Lung (tissue), 12 donors: ENCODE data around the gene CACNA1C. TPM values are rescaled to one million over a fixed set of nuclear protein-coding genes. Genes with fewer than 3 reads are reported as not detected.

Source experiments
- ATAC-seq: fragments of 200-7000 bp; cut with Tn5 transposase; one replicate; pipeline ENCODE4 v1.9.1; 2020; ENCODE audit warnings: moderate number of reproducible peaks; ENCODE audit not compliant: insufficient read depth, low FRiP score
- DNase-seq, 3 donors: peaks; one replicate each; pipeline ENCODE4 v3.0.0-alpha.2; 2013 to 2017
- H3K27ac ChIP-seq, 2 donors: one replicate each; pipeline ENCODE4 v1.5.1; 2013; ENCODE audit warnings: mild to moderate bottlenecking in 2 of 2, moderate library complexity in 2 of 2, control low read depth in 1 of 2, inconsistent platforms in 1 of 2, low read depth in 1 of 2, low read length in 1 of 2
- H3K27me3 ChIP-seq, 3 donors: one replicate each; pipeline ENCODE4 v1.5.1; 2013; ENCODE audit warnings: low read length in 2 of 3; ENCODE audit not compliant: control insufficient read depth in 3 of 3, insufficient read depth in 3 of 3
- H3K36me3 ChIP-seq, 4 donors: one replicate each; pipeline ENCODE4 v1.5.1; 2013; ENCODE audit warnings: low read length in 4 of 4, mild to moderate bottlenecking in 1 of 4, moderate library complexity in 1 of 4; ENCODE audit not compliant: control insufficient read depth in 4 of 4, insufficient read depth in 4 of 4
- H3K4me1 ChIP-seq, 5 donors: one replicate each; pipeline ENCODE4 v1.5.1; 2013; ENCODE audit warnings: low read length in 5 of 5, mild to moderate bottlenecking in 2 of 5, moderate library complexity in 1 of 5; ENCODE audit not compliant: control insufficient read depth in 5 of 5, insufficient read depth in 5 of 5
- H3K4me3 ChIP-seq: one replicate; pipeline ENCODE4 v1.5.1; 2013; ENCODE audit warnings: mild to moderate bottlenecking, control low read depth, moderate library complexity
- H3K9ac ChIP-seq, 2 donors: one replicate each; pipeline ENCODE4 v1.5.1; 2013; ENCODE audit warnings: low read length in 2 of 2, control low read depth in 1 of 2; ENCODE audit not compliant: insufficient read depth in 1 of 2
- H3K9me3 ChIP-seq, 4 donors: one replicate each; pipeline ENCODE4 v1.5.1; 2013; ENCODE audit warnings: low read length in 3 of 4, mild to moderate bottlenecking in 1 of 4, moderate library complexity in 1 of 4; ENCODE audit not compliant: control insufficient read depth in 4 of 4, insufficient read depth in 3 of 4
- WGBS, 2 donors: extraction: QIAGEN DNeasy Blood & Tissue Kit; methylation state at CpG; one replicate each; pipeline ENCODE4 v1.1.7; 2013; 5-methylcytosine and 5-hydroxymethylcytosine counted together
- polyA plus RNA-seq, 2 donors: library from polyadenylated mRNA; stranded (reverse); fragments of 200-250 nt; gene quantifications; one replicate each; pipeline ENCODE4 v1.2.1, GENCODE V29; 2013
- total RNA-seq, 2 donors: library from RNA; depleted of rRNA in 1 of 2; stranded (reverse); fragments of >200 nt in 1 of 2; gene quantifications; one replicate each; pipeline ENCODE4 v1.2.1, GENCODE V29; 2014 to 2021
- TF ChIP-seq, protein P1 (sequence below): IDR thresholded peaks from 2 replicates; pipeline ENCODE4 v1.5.1; 2012; ENCODE audit warnings: mild to moderate bottlenecking; ENCODE audit errors: control extremely low read depth, extremely low read depth
- donor health status: control.
- donor health status: control.
- donor health status: Bipolar disorder and iron deficiency.
- donor health status: healthy.
- donor health status: DM: yes; HTN: yes; CAD: no.

The CACNA1C gene
- total and polyA plus RNA-seq, 4 donors: 3.2 to 17.5 (median 7.5) TPM

DNA sequence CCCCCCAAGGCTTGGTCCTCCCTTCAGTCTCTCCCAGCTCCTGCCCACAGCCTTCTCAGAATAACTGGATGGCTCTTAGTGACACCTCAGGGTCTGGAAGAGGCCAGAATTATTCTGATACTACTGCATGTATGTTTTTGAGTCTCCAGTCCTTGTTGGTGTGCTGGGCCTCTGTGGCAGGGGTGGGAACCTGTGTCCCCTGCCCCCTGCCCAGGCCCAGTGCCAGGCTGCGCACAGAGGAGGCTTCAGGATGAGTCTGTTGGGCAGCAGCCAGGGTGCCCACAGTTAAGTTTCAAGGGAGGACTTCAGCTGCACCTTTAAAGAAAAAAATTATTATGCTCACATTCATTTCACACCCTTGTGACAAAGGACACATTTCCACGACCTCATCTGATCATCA, 348.3 kb downstream of the CACNA1C start:
- no peaks in the 10 kb centered on the region for H3K27me3 ChIP-seq
- TF ChIP-seq, protein P1, sequence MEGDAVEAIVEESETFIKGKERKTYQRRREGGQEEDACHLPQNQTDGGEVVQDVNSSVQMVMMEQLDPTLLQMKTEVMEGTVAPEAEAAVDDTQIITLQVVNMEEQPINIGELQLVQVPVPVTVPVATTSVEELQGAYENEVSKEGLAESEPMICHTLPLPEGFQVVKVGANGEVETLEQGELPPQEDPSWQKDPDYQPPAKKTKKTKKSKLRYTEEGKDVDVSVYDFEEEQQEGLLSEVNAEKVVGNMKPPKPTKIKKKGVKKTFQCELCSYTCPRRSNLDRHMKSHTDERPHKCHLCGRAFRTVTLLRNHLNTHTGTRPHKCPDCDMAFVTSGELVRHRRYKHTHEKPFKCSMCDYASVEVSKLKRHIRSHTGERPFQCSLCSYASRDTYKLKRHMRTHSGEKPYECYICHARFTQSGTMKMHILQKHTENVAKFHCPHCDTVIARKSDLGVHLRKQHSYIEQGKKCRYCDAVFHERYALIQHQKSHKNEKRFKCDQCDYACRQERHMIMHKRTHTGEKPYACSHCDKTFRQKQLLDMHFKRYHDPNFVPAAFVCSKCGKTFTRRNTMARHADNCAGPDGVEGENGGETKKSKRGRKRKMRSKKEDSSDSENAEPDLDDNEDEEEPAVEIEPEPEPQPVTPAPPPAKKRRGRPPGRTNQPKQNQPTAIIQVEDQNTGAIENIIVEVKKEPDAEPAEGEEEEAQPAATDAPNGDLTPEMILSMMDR: no peak
- no peak overlapping the region for H3K9ac ChIP-seq
- no peak overlapping the region for H3K27ac ChIP-seq
- peaks cover 0 to 3% (median 0%) of the 10 kb centered on the region in 4 donors for H3K9me3 ChIP-seq
- 81 to 82% methylated on average over 2 of the region's 2 CpGs for WGBS, 2 donors
- H3K4me1 ChIP-seq: peaks cover 4 to 34% (median 11%) of the 10 kb centered on the region in 5 donors
- no peak for ATAC-seq
- no peak overlapping the region for H3K4me3 ChIP-seq
- no peaks in the 10 kb centered on the region for H3K36me3 ChIP-seq
- DNase-seq: no peak

DNA sequence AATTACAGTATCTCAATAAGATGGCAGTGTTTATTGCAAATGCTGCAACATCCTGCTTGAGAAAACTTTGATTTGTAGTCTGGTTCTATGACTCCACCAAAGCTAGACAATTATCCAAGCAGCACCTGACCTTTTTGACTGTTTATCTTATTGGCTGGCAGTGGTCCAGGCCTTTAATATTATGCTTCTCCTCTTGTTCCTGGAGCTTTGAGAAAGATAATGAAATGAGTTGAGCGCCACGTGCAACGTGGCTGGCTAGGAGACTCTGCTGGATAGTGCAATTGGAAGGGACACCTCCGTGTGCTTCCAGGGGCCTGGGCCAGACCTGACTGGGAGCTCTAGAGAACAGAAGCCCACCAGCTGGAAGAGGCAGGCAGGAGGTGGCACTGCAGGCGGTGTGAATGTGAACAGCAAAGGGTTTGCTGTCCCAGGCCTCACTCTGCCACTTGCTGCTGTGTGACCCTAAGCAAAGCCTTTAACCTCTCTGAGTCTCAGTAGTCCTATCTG, 349.3 kb downstream of the CACNA1C start:
- Histone ChIP-seq H3K4me3 (no peak overlapping the region), H3K9ac (no peak overlapping the region), H3K27ac (no peak overlapping the region), H3K36me3 (no peaks in the 10 kb centered on the region), H3K27me3 (no peaks in the 10 kb centered on the region), H3K9me3 (peaks cover 0 to 3% (median 0%) of the 10 kb centered on the region in 4 donors), H3K4me1 (peaks cover 3 to 23% (median 7%) of the 10 kb centered on the region in 5 donors)
- 60 to 73% methylated on average over 5 of the region's 5 CpGs for WGBS, 2 donors
- ATAC-seq: no peak
- peak in 2 of 3 donors; percentile 46 to 71 for DNase-seq
- TF ChIP-seq, protein P1: no peak

DNA sequence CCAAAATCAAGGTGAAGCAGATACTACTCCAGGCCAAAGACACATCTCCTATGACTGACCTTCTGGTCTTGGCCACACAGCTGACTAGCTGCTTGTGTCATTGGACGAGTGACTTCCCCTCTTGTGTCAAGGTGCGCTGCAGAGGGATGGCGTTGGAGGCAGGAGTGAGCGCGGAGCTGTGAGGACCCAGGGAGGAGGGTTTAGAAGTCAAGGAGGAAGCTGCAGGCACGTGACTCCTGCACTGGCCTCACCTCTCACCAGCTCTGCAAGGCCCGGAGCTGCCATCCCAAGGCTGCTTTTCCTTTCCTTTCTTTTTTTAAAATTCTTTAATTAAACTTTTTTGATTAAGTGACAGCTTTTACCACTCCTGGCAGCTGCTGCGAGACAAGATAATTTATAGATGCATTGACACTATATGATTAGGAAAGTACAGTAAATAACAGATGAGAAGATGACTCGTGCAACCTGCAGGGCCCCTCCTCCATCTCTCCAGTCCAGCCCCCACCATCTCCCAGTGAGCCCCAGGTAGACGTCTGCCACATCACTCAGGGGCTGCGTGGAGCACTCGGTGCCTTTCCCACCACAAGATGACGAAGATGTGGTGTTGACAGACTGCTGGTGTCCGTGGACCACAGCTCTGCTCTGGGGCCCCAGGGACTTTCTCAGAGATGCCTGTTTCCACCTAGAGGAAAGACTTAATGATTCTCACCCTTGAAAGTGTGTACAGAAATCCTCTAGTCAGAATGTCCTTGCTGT, 350.6 kb downstream of the CACNA1C start:
- 71 to 76% methylated on average over 14 of the region's 14 CpGs for WGBS, 2 donors
- H3K27me3 ChIP-seq: no peaks in the 10 kb centered on the region
- no peak overlapping the region for H3K9ac ChIP-seq
- TF ChIP-seq, protein P1: no peak
- H3K9me3 ChIP-seq: peaks cover 0 to 3% (median 0%) of the 10 kb centered on the region in 4 donors
- DNase-seq (no peak), ATAC-seq (no peak)
- no peaks in the 10 kb centered on the region for H3K36me3 ChIP-seq
- peaks cover 0 to 11% (median 3%) of the 10 kb centered on the region in 5 donors for H3K4me1 ChIP-seq
- no peak overlapping the region for H3K4me3 ChIP-seq
- no peak overlapping the region for H3K27ac ChIP-seq
